SK-N-SH (cell line): ENCODE measurements around the gene AAGAB.

Experiments used
- CTCF ChIP-seq: fragments of 200-600 bp; sonication (generic); IDR thresholded peaks from 2 replicates; pipeline ENCODE4 v1.6.1; 2017; ENCODE audit warnings: antibody characterized with exemption, mild to moderate bottlenecking, moderate library complexity
- NRF1 ChIP-seq: IDR thresholded peaks from 2 replicates; pipeline ENCODE4 v1.6.1; 2012; ENCODE audit warnings: low read depth, mild to moderate bottlenecking, low read length
- PBX3 ChIP-seq: IDR thresholded peaks from 2 replicates; pipeline ENCODE4; 2012
- RAD21 ChIP-seq: IDR thresholded peaks from 2 replicates; pipeline ENCODE4 v1.6.1; 2012; ENCODE audit warnings: mild to moderate bottlenecking, low read length
- RCOR1 ChIP-seq: fragments of 150-350 bp; IDR thresholded peaks from 2 replicates; pipeline ENCODE4 v1.6.1; 2017; ENCODE audit warnings: antibody characterized with exemption, low read length
- REST ChIP-seq: IDR thresholded peaks from 2 replicates; pipeline ENCODE4 v1.6.1; 2012; ENCODE audit warnings: mild to moderate bottlenecking, low read depth, low read length, moderate library complexity
- RXRA ChIP-seq: IDR thresholded peaks from 2 replicates; pipeline ENCODE4 v1.4.0; 2012; ENCODE audit warnings: low read depth, mild to moderate bottlenecking, borderline replicate concordance
- TF ChIP-seq, protein P1 (sequence below): fragments of 150-350 bp; IDR thresholded peaks from 2 replicates; pipeline ENCODE4 v1.6.1; 2016; ENCODE audit warnings: mild to moderate bottlenecking, low read depth, low read length

DNA sequence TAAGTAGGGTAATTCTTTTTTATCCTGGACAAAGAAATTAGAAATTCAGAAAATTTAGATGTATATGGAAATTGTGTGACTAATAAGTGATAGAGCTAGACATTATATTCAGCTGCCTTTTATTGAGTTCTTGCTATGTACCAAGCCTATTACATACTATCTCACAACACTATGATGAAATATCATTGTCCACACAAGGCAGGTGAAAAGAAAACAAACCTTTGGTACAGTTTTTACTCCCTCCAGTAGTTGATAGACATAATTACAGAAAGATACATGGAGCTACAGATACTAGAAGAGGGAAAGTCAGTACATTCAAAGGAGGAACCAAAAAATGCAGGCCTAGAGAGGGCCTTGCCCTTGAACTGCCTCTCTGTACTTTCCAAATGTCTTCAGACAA, 4.9 kb upstream of the AAGAB start:
- no peak for TF ChIP-seq CTCF
- TF ChIP-seq PBX3, result no peak
- no peak for TF ChIP-seq RAD21
- no peak for TF ChIP-seq NRF1
- TF ChIP-seq REST, result no peak
- TF ChIP-seq, protein P1, sequence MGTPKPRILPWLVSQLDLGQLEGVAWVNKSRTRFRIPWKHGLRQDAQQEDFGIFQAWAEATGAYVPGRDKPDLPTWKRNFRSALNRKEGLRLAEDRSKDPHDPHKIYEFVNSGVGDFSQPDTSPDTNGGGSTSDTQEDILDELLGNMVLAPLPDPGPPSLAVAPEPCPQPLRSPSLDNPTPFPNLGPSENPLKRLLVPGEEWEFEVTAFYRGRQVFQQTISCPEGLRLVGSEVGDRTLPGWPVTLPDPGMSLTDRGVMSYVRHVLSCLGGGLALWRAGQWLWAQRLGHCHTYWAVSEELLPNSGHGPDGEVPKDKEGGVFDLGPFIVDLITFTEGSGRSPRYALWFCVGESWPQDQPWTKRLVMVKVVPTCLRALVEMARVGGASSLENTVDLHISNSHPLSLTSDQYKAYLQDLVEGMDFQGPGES, result no peak
- TF ChIP-seq RXRA, result no peak
- TF ChIP-seq RCOR1, result no peak
